Astrocyte (in vitro differentiated cells and primary cell): ENCODE data around the gene C12orf76. TPM values are rescaled to one million over a fixed set of nuclear protein-coding genes. Genes with fewer than 3 reads are reported as not detected.

Source experiments
- DNase-seq: peaks from one replicate; pipeline ENCODE4 v3.0.0-alpha.2; 2010; ENCODE audit warnings: low read depth
- FAIRE-seq: peaks from 2 replicates; lab custom pipeline; 2011; peaks lifted over from hg19 to GRCh38; lab: Jason Lieb, UNC
- H2AFZ ChIP-seq: 2 replicates; pipeline ENCODE4 v1.6.0; 2012; ENCODE audit warnings: low read depth, low read length, inconsistent platforms
- H3K27ac ChIP-seq: 2 replicates; pipeline ENCODE4 v1.5.1; 2011; ENCODE audit warnings: low read depth, low read length, inconsistent platforms
- H3K27me3 ChIP-seq: 2 replicates; pipeline ENCODE4 v1.6.0; 2011; ENCODE audit warnings: low read length, inconsistent platforms; ENCODE audit not compliant: insufficient read depth
- H3K36me3 ChIP-seq: 2 replicates; pipeline ENCODE4 v1.5.1; 2011; ENCODE audit warnings: low read length, inconsistent platforms; ENCODE audit not compliant: insufficient read depth
- H3K4me1 ChIP-seq: 2 replicates; pipeline ENCODE4 v1.5.1; 2011; ENCODE audit warnings: low read length, inconsistent platforms; ENCODE audit not compliant: insufficient read depth
- H3K4me2 ChIP-seq: 2 replicates; pipeline ENCODE4 v1.6.0; 2012; ENCODE audit warnings: low read length, inconsistent platforms
- H3K4me3 ChIP-seq: 2 replicates; pipeline ENCODE4 v1.5.1; 2011; ENCODE audit warnings: low read depth, mild to moderate bottlenecking, low read length, inconsistent platforms; ENCODE audit not compliant: insufficient read depth
- H3K79me2 ChIP-seq: 2 replicates; pipeline ENCODE4 v1.6.0; 2012; ENCODE audit warnings: mild to moderate bottlenecking, low read length, inconsistent platforms; ENCODE audit not compliant: insufficient read depth
- H3K9ac ChIP-seq: 2 replicates; pipeline ENCODE4 v1.6.0; 2012; ENCODE audit warnings: mild to moderate bottlenecking, low read length, inconsistent platforms
- H3K9me3 ChIP-seq: 2 replicates; pipeline ENCODE4 v1.5.1; 2012; ENCODE audit warnings: low read depth, mild to moderate bottlenecking, low read length, inconsistent platforms; ENCODE audit not compliant: insufficient read depth
- H4K20me1 ChIP-seq: 2 replicates; pipeline ENCODE4 v1.6.0; 2012; ENCODE audit warnings: low read length, inconsistent platforms; ENCODE audit not compliant: insufficient read depth
- H3K27ac Mint-ChIP-seq: one replicate; pipeline ENCODE4 v1.8.0; 2021; ENCODE audit warnings: mild to moderate bottlenecking, mixed read lengths; ENCODE audit not compliant: unreplicated experiment
- H3K27me3 Mint-ChIP-seq: one replicate; pipeline ENCODE4 v1.8.0; 2021; ENCODE audit warnings: low read depth, mixed read lengths; ENCODE audit not compliant: unreplicated experiment
- H3K36me3 Mint-ChIP-seq: one replicate; pipeline ENCODE4 v1.8.0; 2021; ENCODE audit warnings: low read depth, mixed read lengths; ENCODE audit not compliant: unreplicated experiment
- H3K4me1 Mint-ChIP-seq: one replicate; pipeline ENCODE4 v1.8.0; 2021; ENCODE audit warnings: low read depth, mixed read lengths; ENCODE audit not compliant: unreplicated experiment
- H3K4me3 Mint-ChIP-seq: one replicate; pipeline ENCODE4 v1.8.0; 2021; ENCODE audit warnings: mild to moderate bottlenecking, moderate library complexity, mixed read lengths; ENCODE audit not compliant: unreplicated experiment
- H3K9me3 Mint-ChIP-seq: one replicate; pipeline ENCODE4 v1.8.0; 2021; ENCODE audit warnings: mild to moderate bottlenecking, mixed read lengths; ENCODE audit not compliant: unreplicated experiment
- EZH2 ChIP-seq: IDR thresholded peaks from 2 replicates; pipeline ENCODE4 v1.6.1; 2012; ENCODE audit warnings: mild to moderate bottlenecking, low read length, inconsistent platforms; ENCODE audit not compliant: insufficient read depth
- total RNA-seq: library from RNA; stranded (reverse); gene quantifications from 2 replicates; pipeline ENCODE4 v1.2.1, GENCODE V29; 2021
- TF ChIP-seq, protein P1 (sequence below): IDR thresholded peaks from 2 replicates; pipeline ENCODE4 v1.5.1; 2011; ENCODE audit warnings: low read depth, mild to moderate bottlenecking, inconsistent platforms, low read length, moderate library complexity; ENCODE audit not compliant: insufficient read depth

C12orf76 gene
- total RNA-seq, 1 donor from 2014 or later, result 13.0 TPM

DNA sequence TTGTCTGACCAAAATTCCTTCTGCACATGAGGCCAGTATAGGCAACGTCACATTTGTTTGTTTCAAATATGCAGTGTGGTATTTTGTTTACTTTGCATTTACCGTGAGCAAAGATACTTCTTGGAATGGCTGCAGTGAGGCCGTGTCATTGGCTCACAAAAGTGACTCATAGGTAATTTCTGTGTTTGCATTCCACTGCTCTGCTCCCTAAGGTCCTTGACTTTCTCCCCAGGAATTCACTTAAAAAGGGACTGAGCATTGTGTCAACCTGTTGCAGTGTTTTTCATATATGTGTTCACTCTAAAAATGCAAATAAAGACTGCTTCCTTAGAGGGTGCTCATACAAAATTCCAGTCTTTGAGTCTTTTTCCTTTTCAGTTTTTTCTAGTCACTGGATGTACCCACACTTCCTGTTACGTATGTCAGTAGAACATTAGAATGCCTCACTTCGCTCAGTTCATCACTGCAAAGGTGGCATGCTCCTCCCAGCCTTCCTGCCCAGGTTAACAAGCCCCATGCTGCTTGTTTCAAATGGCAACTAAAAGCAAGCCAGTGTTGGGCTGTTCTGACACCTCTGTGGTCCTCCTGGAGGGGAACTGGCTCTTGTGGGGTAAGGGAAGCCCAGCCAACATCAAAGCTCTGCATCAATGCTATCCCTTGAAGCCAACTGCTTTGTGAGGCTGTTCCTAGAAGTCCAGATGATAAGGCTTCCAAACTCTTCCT is 9.1 kb downstream of the C12orf76 start:
- H3K27ac Mint-ChIP-seq, result peak overlapping the region; percentile 86
- H3K9me3 ChIP-seq, result no peaks in the 10 kb centered on the region
- TF ChIP-seq, protein P1, sequence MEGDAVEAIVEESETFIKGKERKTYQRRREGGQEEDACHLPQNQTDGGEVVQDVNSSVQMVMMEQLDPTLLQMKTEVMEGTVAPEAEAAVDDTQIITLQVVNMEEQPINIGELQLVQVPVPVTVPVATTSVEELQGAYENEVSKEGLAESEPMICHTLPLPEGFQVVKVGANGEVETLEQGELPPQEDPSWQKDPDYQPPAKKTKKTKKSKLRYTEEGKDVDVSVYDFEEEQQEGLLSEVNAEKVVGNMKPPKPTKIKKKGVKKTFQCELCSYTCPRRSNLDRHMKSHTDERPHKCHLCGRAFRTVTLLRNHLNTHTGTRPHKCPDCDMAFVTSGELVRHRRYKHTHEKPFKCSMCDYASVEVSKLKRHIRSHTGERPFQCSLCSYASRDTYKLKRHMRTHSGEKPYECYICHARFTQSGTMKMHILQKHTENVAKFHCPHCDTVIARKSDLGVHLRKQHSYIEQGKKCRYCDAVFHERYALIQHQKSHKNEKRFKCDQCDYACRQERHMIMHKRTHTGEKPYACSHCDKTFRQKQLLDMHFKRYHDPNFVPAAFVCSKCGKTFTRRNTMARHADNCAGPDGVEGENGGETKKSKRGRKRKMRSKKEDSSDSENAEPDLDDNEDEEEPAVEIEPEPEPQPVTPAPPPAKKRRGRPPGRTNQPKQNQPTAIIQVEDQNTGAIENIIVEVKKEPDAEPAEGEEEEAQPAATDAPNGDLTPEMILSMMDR, result no peak
- TF ChIP-seq EZH2, result no peak
- peak overlapping the region; percentile 57 for H3K4me3 Mint-ChIP-seq
- H3K36me3 ChIP-seq, result peaks cover 29% of the 10 kb centered on the region
- peaks cover 22% of the 10 kb centered on the region for H3K4me1 Mint-ChIP-seq
- H3K27me3 Mint-ChIP-seq, result no peaks in the 10 kb centered on the region
- peaks cover 19% of the 10 kb centered on the region for H3K4me1 ChIP-seq
- no peaks in the 10 kb centered on the region for H3K9me3 Mint-ChIP-seq
- no peaks in the 10 kb centered on the region for H3K27me3 ChIP-seq
- H3K36me3 Mint-ChIP-seq, result peaks cover 12% of the 10 kb centered on the region
- H3K79me2 ChIP-seq, result peaks cover 41% of the 10 kb centered on the region
- no peak overlapping the region for H2AFZ ChIP-seq
- H3K4me3 ChIP-seq, result no peak overlapping the region
- H4K20me1 ChIP-seq, result peaks cover 34% of the 10 kb centered on the region
- H3K9ac ChIP-seq, result peak overlapping the region; percentile 63
- peak overlapping the region; percentile 86 for H3K27ac ChIP-seq
- peak; percentile 94 for DNase-seq
- H3K4me2 ChIP-seq, result peak overlapping the region; percentile 49
- FAIRE-seq, result peak; percentile 96

DNA sequence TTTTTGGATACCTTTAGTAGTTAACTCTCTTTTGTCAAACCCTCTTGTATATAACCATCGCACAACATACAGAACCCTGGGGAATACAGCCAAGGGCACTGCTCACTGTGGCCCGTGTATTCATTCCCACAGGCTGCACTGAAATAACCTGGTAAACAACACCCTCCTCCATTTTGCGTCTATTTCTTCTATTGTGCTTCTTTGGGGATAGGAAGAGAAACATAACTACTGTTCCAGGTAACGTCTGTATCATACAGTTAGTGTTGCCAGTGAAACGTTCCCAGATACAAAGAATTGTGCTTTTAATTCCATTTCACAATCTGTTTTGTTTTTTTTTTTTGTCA is 9.6 kb downstream of the C12orf76 start:
- Histone ChIP-seq H4K20me1 (peaks cover 34% of the 10 kb centered on the region), H3K79me2 (peaks cover 43% of the 10 kb centered on the region), H3K4me2 (peak overlapping the region; percentile 49), H3K4me3 (no peak overlapping the region), H3K4me1 (peaks cover 19% of the 10 kb centered on the region), H3K9ac (peak overlapping the region; percentile 63), H3K36me3 (peaks cover 34% of the 10 kb centered on the region), H3K27me3 (no peaks in the 10 kb centered on the region), H2AFZ (no peak overlapping the region), H3K9me3 (no peaks in the 10 kb centered on the region), H3K27ac (peak overlapping the region; percentile 86)
- Mint-ChIP-seq H3K36me3 (peaks cover 14% of the 10 kb centered on the region), H3K9me3 (no peaks in the 10 kb centered on the region), H3K27ac (peak overlapping the region; percentile 86), H3K27me3 (no peaks in the 10 kb centered on the region), H3K4me3 (no peak overlapping the region), H3K4me1 (peaks cover 22% of the 10 kb centered on the region)
- FAIRE-seq (no peak), DNase-seq (no peak)
- TF ChIP-seq, protein P1, result no peak
- no peak for TF ChIP-seq EZH2

DNA sequence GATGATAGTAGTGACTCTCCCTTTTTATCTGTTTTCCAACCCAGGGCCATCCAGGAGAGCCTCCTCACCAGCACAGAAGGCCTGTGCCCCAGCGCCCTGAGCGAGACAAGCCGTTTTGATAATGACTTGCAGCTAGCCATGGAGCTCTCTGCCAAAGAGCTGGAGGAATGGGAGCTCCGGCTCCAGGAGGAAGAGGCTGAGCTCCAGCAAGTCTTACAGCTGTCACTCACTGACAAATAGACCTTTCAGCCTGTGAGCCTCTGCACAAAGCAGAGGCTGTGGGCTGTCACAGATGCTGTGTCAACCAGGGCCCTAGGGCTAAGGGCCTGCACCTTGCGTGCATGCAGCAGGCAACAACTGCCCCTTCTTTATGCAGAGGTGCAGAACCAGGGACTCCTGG is 11.0 kb downstream of the C12orf76 start:
- no peak for FAIRE-seq
- peaks cover 43% of the 10 kb centered on the region for H3K79me2 ChIP-seq
- no peak overlapping the region for H3K27ac ChIP-seq

More for the DNA sequence above, 11.0 kb downstream of the C12orf76 start:
- no peak overlapping the region for H2AFZ ChIP-seq
- no peak overlapping the region for H3K4me3 ChIP-seq
- Mint-ChIP-seq H3K27ac (no peak overlapping the region), H3K4me1 (peaks cover 22% of the 10 kb centered on the region), H3K27me3 (no peaks in the 10 kb centered on the region), H3K36me3 (peaks cover 17% of the 10 kb centered on the region), H3K4me3 (no peak overlapping the region), H3K9me3 (no peaks in the 10 kb centered on the region)
- no peak overlapping the region for H3K9ac ChIP-seq
- peaks cover 45% of the 10 kb centered on the region for H3K36me3 ChIP-seq
- H3K4me1 ChIP-seq, result peaks cover 19% of the 10 kb centered on the region
- H3K27me3 ChIP-seq, result no peaks in the 10 kb centered on the region
- TF ChIP-seq EZH2, result no peak
- TF ChIP-seq, protein P1, result no peak
- no peak for DNase-seq
- peaks cover 32% of the 10 kb centered on the region for H4K20me1 ChIP-seq
- no peaks in the 10 kb centered on the region for H3K9me3 ChIP-seq
- H3K4me2 ChIP-seq, result no peak overlapping the region
